Fibroblast of the aortic adventitia (primary cell): ENCODE measurements around the gene FETUB. TPM values are rescaled to one million over a fixed set of nuclear protein-coding genes. Genes with fewer than 3 reads are reported as not detected.
"Not testable (repeated sequence)": the region's sequence is repeated elsewhere in the genome, so short reads cannot be mapped to it uniquely, and the experiment has no call there.

Experiments used
- DNase-seq: peaks from one replicate; pipeline ENCODE4 v3.0.0-alpha.2; 2010; ENCODE audit warnings: low read depth
- H3K4me3 ChIP-seq: 2 replicates; pipeline ENCODE4 v1.5.1; 2011; ENCODE audit warnings: low read depth, mild to moderate bottlenecking, control low read depth, low read length, moderate library complexity
- CTCF ChIP-seq: IDR thresholded peaks from 2 replicates; pipeline ENCODE4 v1.5.1; 2011; ENCODE audit warnings: mild to moderate bottlenecking, low read length, control low read depth, inconsistent platforms; ENCODE audit not compliant: insufficient read depth
- total RNA-seq: library from RNA; depleted of rRNA; stranded (reverse); fragments of >200 nt; gene quantifications from 2 replicates; pipeline ENCODE4 v1.2.3, GENCODE V29; 2012; ENCODE audit warnings: low replicate concordance

The FETUB gene
- total RNA-seq, 1 donor = not detected

DNA sequence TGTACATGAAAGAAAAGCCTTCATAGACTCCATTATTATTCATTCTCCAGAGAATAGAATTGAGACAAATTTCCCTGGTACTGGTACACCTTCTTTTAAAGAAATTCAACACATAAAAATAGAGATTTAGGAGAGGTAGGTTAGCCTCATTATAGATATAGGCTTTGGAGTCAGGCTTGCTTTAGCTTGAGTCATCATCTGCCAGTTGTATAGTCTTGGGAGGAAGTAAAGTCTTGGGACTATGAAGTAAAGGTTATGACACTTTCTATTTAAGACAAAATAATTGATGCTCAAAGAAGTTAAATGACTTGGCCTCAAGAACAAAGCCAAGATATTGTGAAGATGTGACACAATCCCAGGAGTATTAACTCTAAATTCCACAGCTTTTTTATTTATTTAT is 30.0 kb downstream of the FETUB start:
- no peak for TF ChIP-seq CTCF
- no peak overlapping the region for H3K4me3 ChIP-seq
- no peak for DNase-seq

DNA sequence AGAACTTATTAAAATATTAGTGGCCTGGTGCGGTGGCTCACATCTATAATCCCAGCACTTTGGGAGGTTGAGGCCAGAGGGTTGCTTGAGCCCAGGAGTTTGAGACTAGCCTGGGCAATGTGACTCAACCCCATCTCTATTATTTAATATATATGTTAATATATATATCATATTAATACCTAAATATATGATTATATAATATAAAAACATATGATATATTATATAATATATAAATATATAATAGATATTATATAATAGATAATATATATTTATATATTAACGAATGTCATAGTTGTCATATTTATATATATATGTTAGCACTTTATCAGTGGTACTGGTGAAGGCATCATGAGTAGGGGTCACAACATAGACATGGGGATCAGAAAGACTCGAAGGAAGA is 30.9 kb downstream of the FETUB start:
- no peak overlapping the region for H3K4me3 ChIP-seq
- no peak for TF ChIP-seq CTCF
- no peak for DNase-seq

DNA sequence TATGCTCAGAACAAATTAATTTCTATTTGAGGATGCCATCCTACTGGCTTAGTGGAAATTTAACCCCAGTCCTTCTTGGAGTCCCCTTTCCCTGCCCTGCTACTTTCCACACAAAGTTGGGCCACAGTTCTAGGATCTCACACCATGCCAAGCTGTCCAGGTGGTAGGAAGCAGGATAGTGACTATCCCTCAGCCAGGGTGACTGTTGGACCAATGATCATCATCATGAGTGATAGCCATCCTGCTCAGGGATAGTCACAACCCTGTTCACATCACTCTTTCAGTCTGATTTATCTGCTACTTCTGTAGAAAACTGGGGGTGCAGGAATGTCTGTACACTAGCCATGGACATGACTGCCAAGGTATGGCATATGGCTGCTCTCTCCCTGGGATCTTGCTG is 38.4 kb downstream of the FETUB start:
- H3K4me3 ChIP-seq = no peak overlapping the region
- DNase-seq = no peak
- no peak for TF ChIP-seq CTCF

- no peak overlapping the region for H3K4me3 ChIP-seq
- DNase-seq = no peak
- TF ChIP-seq CTCF = no peak
Measured at GRCh38 chr3:186679151-186679550, 39.0 kb downstream of the FETUB start.

DNA sequence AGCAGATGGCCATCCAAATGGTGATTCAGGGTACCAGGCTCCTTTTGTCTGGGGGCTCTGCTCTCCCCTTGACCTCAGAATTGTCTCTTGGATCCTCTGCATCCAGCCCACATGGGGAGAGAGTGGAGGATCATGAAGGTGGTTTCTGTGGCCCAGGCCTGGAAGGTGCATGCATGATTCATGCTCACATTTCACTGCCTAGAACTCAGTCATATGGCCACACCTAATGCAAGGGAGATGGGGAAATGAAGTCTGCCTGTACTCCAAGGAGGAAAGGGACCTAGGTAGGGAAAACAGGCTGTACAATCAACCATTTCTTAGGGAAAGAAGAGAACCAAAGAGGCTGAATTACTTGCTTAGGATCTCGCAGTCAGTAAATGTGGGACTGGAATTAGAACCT is 40.7 kb downstream of the FETUB start:
- no peak for TF ChIP-seq CTCF
- no peak for DNase-seq
- H3K4me3 ChIP-seq = no peak overlapping the region

DNA sequence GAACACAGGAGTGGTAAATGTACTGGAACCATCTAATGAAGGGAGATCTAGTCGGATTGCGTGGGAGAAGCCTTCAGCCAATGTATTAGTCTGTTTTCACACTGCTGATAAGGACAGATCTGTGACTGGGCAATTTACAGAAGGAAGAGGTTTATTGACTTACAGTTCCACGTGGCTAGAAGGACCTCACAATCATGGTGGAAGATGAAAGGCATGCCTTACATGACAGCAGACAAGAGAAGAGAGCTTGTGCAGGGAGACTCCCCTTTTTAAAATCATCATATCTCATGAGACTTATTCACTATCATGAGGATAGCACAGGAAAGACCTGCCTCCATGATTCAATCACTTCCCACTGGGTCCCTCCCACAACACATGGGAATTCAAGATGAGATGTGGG is 42.6 kb downstream of the FETUB start:
- DNase-seq = no peak
- no peak for TF ChIP-seq CTCF
- no peak overlapping the region for H3K4me3 ChIP-seq

- no peak overlapping the region for H3K4me3 ChIP-seq
- DNase-seq = peak; percentile 2
- TF ChIP-seq CTCF = no peak
Measured at GRCh38 chr3:186683979-186684378, 43.8 kb downstream of the FETUB start.

DNA sequence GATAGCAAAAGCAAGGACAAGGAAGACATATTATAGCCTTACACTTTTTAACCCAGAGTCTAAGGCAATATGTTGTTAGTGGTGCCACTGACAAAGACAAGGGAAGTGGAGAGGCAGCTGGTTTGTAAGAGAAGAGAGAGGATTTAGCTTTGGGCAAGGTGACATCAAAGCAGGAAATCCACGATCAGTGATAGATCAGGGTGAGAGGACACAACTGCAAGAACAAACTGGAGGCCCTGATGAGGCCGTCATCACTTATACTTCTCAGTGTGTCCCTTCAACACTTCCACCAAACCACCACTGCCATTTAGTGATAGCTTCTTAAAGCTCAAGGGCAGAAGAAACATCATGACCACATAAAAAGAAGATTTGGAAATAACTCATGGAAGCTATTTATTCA is 46.3 kb downstream of the FETUB start:
- not testable (repeated sequence) for DNase-seq, H3K4me3 ChIP-seq
